Cardiac muscle cell (in vitro differentiated cells and primary cell): ENCODE data around the gene FBXO34. TPM values are rescaled to one million over a fixed set of nuclear protein-coding genes. Genes with fewer than 3 reads are reported as not detected.
A peak's percentile ranks its signal among the peaks of the same experiment; 100 is the strongest.

Experiments
- DNase-seq, 2 donors: peaks; one replicate each; pipeline versions ENCODE4 v3.0.0 to v3.0.0-alpha.2; 2010 to 2017; ENCODE audit warnings: low read depth in 1 of 2, low spot score in 1 of 2
- H3K27ac ChIP-seq: fragments of 200-600 bp; sonication (generic); 2 replicates; pipeline ENCODE4 v1.5.1; 2016
- H3K27me3 ChIP-seq: fragments of 200-600 bp; sonication (generic); 2 replicates; pipeline ENCODE4 v1.6.0; 2016; ENCODE audit warnings: control low read depth
- H3K36me3 ChIP-seq: fragments of 200-600 bp; sonication (generic); 2 replicates; pipeline ENCODE4 v1.5.1; 2016; ENCODE audit warnings: control low read depth
- H3K4me1 ChIP-seq: fragments of 200-600 bp; sonication (generic); 2 replicates; pipeline ENCODE4 v1.8.1; 2017; ENCODE audit warnings: low read depth, mild to moderate bottlenecking, mixed run types
- H3K4me3 ChIP-seq: fragments of 200-600 bp; sonication (generic); 2 replicates; pipeline ENCODE4 v1.5.1; 2016; ENCODE audit warnings: mild to moderate bottlenecking
- H3K9me3 ChIP-seq: fragments of 200-600 bp; sonication (generic); 2 replicates; pipeline ENCODE4 v1.5.1; 2017; ENCODE audit warnings: low read depth, mild to moderate bottlenecking, control low read depth
- polyA plus RNA-seq: library from polyadenylated mRNA; unstranded; fragments of >200 nt; fragmentation: Nextera tagmentation; extraction: Ambion mirVana; gene quantifications from 2 replicates; pipeline ENCODE4 v1.2.1, GENCODE V29; 2016
- total RNA-seq: library from RNA; depleted of rRNA; stranded (reverse); fragments of >200 nt; gene quantifications from 2 replicates; pipeline ENCODE4 v1.2.3, GENCODE V29; 2016
- TF ChIP-seq, protein P1 (sequence below): IDR thresholded peaks from 2 replicates; pipeline ENCODE4 v1.5.1; 2012; ENCODE audit warnings: low read depth, mild to moderate bottlenecking, low read length

The FBXO34 gene
- total and polyA plus RNA-seq, 2 experiments from 2014 or later = 19.2 to 21.1 TPM

DNA sequence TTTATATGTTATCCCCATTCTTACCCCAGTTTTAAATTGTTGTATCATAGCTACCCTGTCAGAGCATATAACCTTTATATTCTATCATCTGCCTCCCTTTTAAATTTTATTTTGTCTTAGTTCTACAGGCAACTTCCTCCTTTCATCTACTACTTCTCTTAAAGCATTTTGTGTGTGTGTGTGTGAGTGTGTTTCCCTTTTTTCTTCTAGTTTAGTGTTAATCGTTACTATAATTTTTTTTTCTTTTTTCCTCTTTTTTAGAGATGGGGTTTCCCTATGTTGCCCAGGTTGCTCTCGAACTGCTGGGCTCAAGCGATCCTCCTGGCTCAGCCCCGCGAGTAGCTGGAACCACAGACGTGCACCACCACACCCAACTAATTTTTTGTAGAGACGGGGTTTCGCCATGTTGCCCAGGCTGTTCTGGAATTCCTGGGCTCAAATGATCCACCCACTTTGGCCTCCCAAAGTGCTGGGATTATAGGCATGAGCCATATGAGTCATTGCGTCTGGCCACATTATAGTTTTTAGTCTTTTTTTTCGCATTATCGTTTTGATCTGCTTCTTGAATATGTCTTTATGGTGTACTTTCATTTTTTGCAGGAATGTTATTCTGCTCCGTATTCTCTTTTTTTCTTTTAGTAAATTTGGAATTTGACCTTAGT, 33.1 kb upstream of the FBXO34 start:
- Histone ChIP-seq H3K27ac (no peak overlapping the region), H3K27me3 (peaks cover 31% of the 10 kb centered on the region), H3K4me1 (no peaks in the 10 kb centered on the region), H3K4me3 (no peak overlapping the region), H3K36me3 (no peaks in the 10 kb centered on the region), H3K9me3 (no peaks in the 10 kb centered on the region)
- DNase-seq = no peak
- TF ChIP-seq, protein P1, sequence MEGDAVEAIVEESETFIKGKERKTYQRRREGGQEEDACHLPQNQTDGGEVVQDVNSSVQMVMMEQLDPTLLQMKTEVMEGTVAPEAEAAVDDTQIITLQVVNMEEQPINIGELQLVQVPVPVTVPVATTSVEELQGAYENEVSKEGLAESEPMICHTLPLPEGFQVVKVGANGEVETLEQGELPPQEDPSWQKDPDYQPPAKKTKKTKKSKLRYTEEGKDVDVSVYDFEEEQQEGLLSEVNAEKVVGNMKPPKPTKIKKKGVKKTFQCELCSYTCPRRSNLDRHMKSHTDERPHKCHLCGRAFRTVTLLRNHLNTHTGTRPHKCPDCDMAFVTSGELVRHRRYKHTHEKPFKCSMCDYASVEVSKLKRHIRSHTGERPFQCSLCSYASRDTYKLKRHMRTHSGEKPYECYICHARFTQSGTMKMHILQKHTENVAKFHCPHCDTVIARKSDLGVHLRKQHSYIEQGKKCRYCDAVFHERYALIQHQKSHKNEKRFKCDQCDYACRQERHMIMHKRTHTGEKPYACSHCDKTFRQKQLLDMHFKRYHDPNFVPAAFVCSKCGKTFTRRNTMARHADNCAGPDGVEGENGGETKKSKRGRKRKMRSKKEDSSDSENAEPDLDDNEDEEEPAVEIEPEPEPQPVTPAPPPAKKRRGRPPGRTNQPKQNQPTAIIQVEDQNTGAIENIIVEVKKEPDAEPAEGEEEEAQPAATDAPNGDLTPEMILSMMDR = no peak

DNA sequence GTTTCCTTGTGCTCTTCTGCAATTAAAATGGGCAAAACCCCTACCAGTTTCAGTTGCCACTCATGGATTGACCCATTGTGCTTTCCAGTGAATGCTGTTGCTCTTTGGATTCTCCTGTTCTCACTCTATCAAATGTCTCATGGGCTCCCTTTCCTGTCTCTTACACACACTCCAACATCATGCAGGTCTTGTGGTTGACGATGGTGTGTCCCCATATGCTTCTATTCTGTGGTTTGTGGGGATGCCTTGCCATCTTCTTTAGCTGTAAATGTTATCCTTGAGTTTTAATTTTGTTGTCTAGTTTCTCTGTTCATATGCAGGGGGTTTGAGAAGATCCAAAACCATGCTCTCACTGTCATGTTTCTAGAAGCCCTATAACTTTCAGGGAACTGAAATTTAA, 31.9 kb upstream of the FBXO34 start:
- Histone ChIP-seq H3K27ac (no peak overlapping the region), H3K4me3 (no peak overlapping the region), H3K27me3 (peaks cover 24% of the 10 kb centered on the region), H3K4me1 (no peaks in the 10 kb centered on the region), H3K36me3 (no peaks in the 10 kb centered on the region), H3K9me3 (no peaks in the 10 kb centered on the region)
- no peak for DNase-seq
- TF ChIP-seq, protein P1 = no peak

DNA sequence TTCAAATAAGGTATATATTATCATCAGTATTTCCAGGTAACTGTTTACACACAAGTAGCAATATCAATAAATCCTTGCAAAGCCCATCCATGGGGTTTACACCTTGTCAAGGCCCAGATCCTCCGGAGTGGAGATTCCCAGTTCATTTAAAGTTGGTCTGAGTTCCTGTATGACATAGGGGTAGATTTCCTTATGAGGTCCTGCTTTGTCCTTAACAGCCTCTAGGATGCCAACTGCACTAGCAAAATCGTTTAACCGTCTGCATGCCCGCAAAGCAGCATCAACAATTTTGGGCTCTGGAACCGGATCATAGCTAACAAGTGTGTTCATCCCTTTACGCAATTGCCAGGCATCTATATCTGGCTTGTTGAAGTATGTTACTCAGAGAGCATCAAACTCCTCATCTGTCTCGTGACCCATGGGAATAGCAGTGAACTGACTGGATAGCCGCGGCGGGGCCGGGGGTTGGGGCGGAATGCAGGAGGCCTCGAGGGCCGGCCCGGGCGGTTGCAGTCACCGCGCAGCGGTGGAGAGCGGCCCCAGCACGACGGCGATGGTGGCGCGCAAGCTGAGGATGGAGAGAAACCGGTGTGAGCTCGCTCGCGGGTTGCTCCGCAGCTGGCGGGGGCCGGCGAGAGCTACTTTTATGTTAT, 30.6 kb upstream of the FBXO34 start:
- Histone ChIP-seq H3K4me1 (no peaks in the 10 kb centered on the region), H3K9me3 (no peaks in the 10 kb centered on the region), H3K27ac (no peak overlapping the region), H3K27me3 (peaks cover 20% of the 10 kb centered on the region), H3K4me3 (no peak overlapping the region), H3K36me3 (no peaks in the 10 kb centered on the region)
- TF ChIP-seq, protein P1 = no peak
- DNase-seq = peak in 1 of 2 donors; percentile 44

DNA sequence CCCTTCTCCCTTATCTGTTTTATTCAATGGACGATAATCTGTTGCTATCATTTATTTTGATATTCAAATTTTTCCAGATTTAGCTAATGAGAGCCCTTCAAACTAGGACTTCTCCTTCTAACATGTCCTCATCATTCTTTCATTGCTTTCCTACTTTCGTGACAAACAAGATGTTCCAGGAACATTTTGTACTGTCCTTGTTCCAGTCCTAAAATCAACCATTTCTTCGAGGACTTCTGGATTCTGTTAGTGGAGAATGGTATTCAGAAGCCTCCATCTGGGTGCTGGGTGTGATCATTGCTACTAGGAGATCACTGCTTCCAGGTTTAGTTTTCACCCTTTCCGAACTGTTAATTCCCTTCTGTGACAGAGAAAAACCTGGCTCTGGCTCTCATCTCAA, 29.5 kb upstream of the FBXO34 start:
- H3K4me1 ChIP-seq = no peaks in the 10 kb centered on the region
- H3K9me3 ChIP-seq = no peaks in the 10 kb centered on the region
- no peak overlapping the region for H3K27ac ChIP-seq
- no peak for DNase-seq
- H3K4me3 ChIP-seq = no peak overlapping the region
- TF ChIP-seq, protein P1 = no peak
- peaks cover 20% of the 10 kb centered on the region for H3K27me3 ChIP-seq
- H3K36me3 ChIP-seq = no peaks in the 10 kb centered on the region

DNA sequence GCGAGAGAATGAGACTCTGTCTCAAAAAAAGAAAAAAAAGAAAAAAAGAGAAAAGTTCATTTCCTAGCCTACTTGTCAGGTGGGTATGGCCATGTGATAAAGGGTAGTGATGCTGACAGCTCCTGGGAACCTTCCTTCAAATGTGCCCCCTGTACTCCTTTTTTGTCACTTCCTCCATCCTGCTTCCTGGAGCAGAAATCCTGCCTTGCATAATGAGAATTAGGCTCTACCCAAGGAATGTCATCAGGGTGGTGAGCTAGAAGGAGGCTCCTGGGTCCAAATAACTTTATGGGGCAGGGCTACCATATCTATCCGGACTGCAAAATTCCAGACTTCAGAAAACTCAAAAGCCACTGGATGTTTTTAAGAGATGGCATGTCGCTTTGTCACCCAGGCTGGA, 27.8 kb upstream of the FBXO34 start:
- TF ChIP-seq, protein P1 = no peak
- DNase-seq = no peak
- Histone ChIP-seq H3K9me3 (no peaks in the 10 kb centered on the region), H3K4me1 (no peaks in the 10 kb centered on the region), H3K27me3 (peaks cover 20% of the 10 kb centered on the region), H3K4me3 (no peak overlapping the region), H3K36me3 (no peaks in the 10 kb centered on the region), H3K27ac (no peak overlapping the region)
